ENCODE measurements around the gene TSHZ3. TPM values are rescaled to one million over a fixed set of nuclear protein-coding genes. Genes with fewer than 3 reads are reported as not detected.

The TSHZ3 gene
- total RNA-seq, 1 experiment from 2014 or later = 0.05 TPM

GRCh38 chr19:31354799-31355664 lies 5.8 kb upstream of the TSHZ3 start:
- intact Hi-C loops (cut with micrococcal nuclease) = no loop called here
- RAD21 ChIA-PET (ENCODE audit: low non-redundant PET in 1 of 2, low total read pairs in 2 of 2, uncharacterized antibody in 2 of 2, unreplicated experiment in 2 of 2) = no interaction called here

More at GRCh38 chr19:31354799-31355664, 5.8 kb upstream of the TSHZ3 start:
- Histone ChIP-seq H3K9me2 (ENCODE audit: insufficient read depth) (no peaks in the 10 kb centered on the region), H4K20me1 (ENCODE audit: insufficient read depth) (no peaks in the 10 kb centered on the region), H3K27ac (ENCODE audit: low read depth, low read length) (no peak overlapping the region), H3K4me1 (ENCODE audit: control insufficient read depth in 1 of 2, insufficient read depth in 2 of 2, low read length in 2 of 2) (no peaks in the 10 kb centered on the region), H3K4me3 (replicated peaks in 1 of 2; ENCODE audit: low read depth in 1 of 2, low read length in 2 of 2) (no peak overlapping the region), H3K27me3 (ENCODE audit: insufficient read depth, low read length) (no peaks in the 10 kb centered on the region), H3K4me2 (ENCODE audit: low read length) (no peak overlapping the region), H3K9me3 (ENCODE audit: control insufficient read depth in 1 of 2, insufficient read depth in 1 of 2, low read depth in 1 of 2, low read length in 2 of 2) (peaks cover 3 to 7% of the 10 kb centered on the region in 2 experiments; a peak in 2 of 4 replicates), H2AFZ (ENCODE audit: low read depth, low read length, poor library complexity, severe bottlenecking) (no peak overlapping the region), H3K79me2 (ENCODE audit: insufficient read depth, low read length) (no peaks in the 10 kb centered on the region), H3K36me3 (ENCODE audit: control insufficient read depth in 1 of 2, insufficient read depth in 2 of 2, low read length in 2 of 2) (no peaks in the 10 kb centered on the region), H3K9ac (ENCODE audit: low read length) (no peak overlapping the region)
- CTCF ChIA-PET = no interaction called here
- BruUV-seq (replicated peaks) = no TSS peak
- POLR2A ChIA-PET = no interaction called here
- DNase-seq (ENCODE audit: low read depth, low spot score) (no peak), ATAC-seq (no peak)
- TF ChIP-seq ZNF274 (IDR thresholded peaks at IDR 0.05; ENCODE audit: low read depth, low read length) = no peak
- TF ChIP-seq YY1 (IDR thresholded peaks at IDR 0.05; ENCODE audit: extremely low read depth, insufficient replicate concordance, low read depth, low read length) = no peak
- no peak for TF ChIP-seq JUND (IDR thresholded peaks at IDR 0.05)
- no peak for TF ChIP-seq MAX (IDR thresholded peaks at IDR 0.05)
- no peak for TF ChIP-seq POLR2AphosphoS5 (IDR thresholded peaks at IDR 0.05; ENCODE audit: low read depth, low read length)
- no peak for TF ChIP-seq TCF7L2 (IDR thresholded peaks at IDR 0.05; ENCODE audit: borderline replicate concordance, extremely low read depth, insufficient read depth, insufficient read length)
- TF ChIP-seq POLR2A (IDR thresholded peaks at IDR 0.05; ENCODE audit: borderline replicate concordance, extremely low read depth, insufficient read depth, insufficient read length) = no peak
- TF ChIP-seq, protein P1, sequence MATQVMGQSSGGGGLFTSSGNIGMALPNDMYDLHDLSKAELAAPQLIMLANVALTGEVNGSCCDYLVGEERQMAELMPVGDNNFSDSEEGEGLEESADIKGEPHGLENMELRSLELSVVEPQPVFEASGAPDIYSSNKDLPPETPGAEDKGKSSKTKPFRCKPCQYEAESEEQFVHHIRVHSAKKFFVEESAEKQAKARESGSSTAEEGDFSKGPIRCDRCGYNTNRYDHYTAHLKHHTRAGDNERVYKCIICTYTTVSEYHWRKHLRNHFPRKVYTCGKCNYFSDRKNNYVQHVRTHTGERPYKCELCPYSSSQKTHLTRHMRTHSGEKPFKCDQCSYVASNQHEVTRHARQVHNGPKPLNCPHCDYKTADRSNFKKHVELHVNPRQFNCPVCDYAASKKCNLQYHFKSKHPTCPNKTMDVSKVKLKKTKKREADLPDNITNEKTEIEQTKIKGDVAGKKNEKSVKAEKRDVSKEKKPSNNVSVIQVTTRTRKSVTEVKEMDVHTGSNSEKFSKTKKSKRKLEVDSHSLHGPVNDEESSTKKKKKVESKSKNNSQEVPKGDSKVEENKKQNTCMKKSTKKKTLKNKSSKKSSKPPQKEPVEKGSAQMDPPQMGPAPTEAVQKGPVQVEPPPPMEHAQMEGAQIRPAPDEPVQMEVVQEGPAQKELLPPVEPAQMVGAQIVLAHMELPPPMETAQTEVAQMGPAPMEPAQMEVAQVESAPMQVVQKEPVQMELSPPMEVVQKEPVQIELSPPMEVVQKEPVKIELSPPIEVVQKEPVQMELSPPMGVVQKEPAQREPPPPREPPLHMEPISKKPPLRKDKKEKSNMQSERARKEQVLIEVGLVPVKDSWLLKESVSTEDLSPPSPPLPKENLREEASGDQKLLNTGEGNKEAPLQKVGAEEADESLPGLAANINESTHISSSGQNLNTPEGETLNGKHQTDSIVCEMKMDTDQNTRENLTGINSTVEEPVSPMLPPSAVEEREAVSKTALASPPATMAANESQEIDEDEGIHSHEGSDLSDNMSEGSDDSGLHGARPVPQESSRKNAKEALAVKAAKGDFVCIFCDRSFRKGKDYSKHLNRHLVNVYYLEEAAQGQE (IDR thresholded peaks at IDR 0.05; ENCODE audit: low read depth) = no peak
- TF ChIP-seq SP1 (IDR thresholded peaks at IDR 0.05; ENCODE audit: low read depth) = no peak
- TF ChIP-seq EGR1 (IDR thresholded peaks at IDR 0.05; ENCODE audit: low read depth) = no peak
- TF ChIP-seq ZBTB33 (IDR thresholded peaks at IDR 0.05; ENCODE audit: extremely low read depth, insufficient replicate concordance, low read length) = no peak
- no peak for TF ChIP-seq ELF1 (IDR thresholded peaks at IDR 0.05; ENCODE audit: borderline replicate concordance, low read depth)
- no peak for TF ChIP-seq CEBPB (IDR thresholded peaks at IDR 0.05; ENCODE audit: low read depth)
- no peak for TF ChIP-seq SRF (IDR thresholded peaks at IDR 0.05; ENCODE audit: low read depth)
- no peak for TF ChIP-seq RAD21 (IDR thresholded peaks at IDR 0.05; ENCODE audit: low read depth)

Data from HCT116 (cell line).